Neural progenitor cell (in vitro differentiated cells): ENCODE measurements around the gene UMAD1.

Source experiments
- EZH2phosphoT487 ChIP-seq: fragments of 200-600 bp; sonication (generic); IDR thresholded peaks from 2 replicates; pipeline ENCODE4 v1.6.1; 2017; ENCODE audit warnings: antibody characterized with exemption
- TF ChIP-seq, protein P1 (sequence below): fragments of 200-600 bp; sonication (generic); IDR thresholded peaks from 2 replicates; pipeline ENCODE4 v1.5.1; 2017; ENCODE audit warnings: antibody characterized with exemption, mild to moderate bottlenecking

GRCh38 chr7:7861211-7861633 lies 220.7 kb downstream of the UMAD1 start:
- TF ChIP-seq, protein P1, sequence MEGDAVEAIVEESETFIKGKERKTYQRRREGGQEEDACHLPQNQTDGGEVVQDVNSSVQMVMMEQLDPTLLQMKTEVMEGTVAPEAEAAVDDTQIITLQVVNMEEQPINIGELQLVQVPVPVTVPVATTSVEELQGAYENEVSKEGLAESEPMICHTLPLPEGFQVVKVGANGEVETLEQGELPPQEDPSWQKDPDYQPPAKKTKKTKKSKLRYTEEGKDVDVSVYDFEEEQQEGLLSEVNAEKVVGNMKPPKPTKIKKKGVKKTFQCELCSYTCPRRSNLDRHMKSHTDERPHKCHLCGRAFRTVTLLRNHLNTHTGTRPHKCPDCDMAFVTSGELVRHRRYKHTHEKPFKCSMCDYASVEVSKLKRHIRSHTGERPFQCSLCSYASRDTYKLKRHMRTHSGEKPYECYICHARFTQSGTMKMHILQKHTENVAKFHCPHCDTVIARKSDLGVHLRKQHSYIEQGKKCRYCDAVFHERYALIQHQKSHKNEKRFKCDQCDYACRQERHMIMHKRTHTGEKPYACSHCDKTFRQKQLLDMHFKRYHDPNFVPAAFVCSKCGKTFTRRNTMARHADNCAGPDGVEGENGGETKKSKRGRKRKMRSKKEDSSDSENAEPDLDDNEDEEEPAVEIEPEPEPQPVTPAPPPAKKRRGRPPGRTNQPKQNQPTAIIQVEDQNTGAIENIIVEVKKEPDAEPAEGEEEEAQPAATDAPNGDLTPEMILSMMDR = no peak
- TF ChIP-seq EZH2phosphoT487 = no peak
